HG02571 (cell line): ENCODE data around the gene HLA-DRB1.
"Not testable (repeated sequence)": the region's sequence is repeated elsewhere in the genome, so short reads cannot be mapped to it uniquely, and the experiment has no call there.

ENCODE experiments used
- ATAC-seq: cut with Tn5 transposase; IDR thresholded peaks from one replicate; pipeline ENCODE4 v1.9.1; 2021; ENCODE audit warnings: mild to moderate bottlenecking, moderate library complexity; ENCODE audit not compliant: unreplicated experiment

Gene HLA-DRB1

GRCh38 chr6:32562940-32563339, 26.7 kb downstream of the HLA-DRB1 start:
- no peak for ATAC-seq

DNA sequence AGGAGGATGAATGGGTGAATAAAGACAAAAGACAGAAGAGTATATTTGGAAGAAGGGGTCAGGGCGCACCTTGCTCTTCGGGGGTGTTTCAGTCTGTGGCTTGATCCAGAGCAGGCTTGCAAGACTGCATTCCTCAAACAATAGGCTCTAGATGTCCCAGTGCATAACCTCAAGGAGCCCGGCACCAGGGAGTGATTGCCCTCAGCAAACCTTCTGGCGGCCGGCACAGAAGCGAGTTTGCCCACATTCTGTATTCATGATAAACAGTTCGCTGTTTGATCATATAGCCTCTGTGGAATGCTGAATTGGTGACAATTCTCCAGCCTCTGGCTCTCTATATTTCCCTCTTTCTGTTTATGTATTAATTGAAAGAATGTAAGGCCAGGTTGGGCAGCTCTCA, 29.9 kb downstream of the HLA-DRB1 start:
- no peak for ATAC-seq

GRCh38 chr6:32558426-32559057, 31.1 kb downstream of the HLA-DRB1 start:
- no peak for ATAC-seq

GRCh38 chr6:32554116-32554965, 35.3 kb downstream of the HLA-DRB1 start:
- no peak for ATAC-seq

- no peak for ATAC-seq
Observed at GRCh38 chr6:32553037-32553742, 36.5 kb downstream of the HLA-DRB1 start.

DNA sequence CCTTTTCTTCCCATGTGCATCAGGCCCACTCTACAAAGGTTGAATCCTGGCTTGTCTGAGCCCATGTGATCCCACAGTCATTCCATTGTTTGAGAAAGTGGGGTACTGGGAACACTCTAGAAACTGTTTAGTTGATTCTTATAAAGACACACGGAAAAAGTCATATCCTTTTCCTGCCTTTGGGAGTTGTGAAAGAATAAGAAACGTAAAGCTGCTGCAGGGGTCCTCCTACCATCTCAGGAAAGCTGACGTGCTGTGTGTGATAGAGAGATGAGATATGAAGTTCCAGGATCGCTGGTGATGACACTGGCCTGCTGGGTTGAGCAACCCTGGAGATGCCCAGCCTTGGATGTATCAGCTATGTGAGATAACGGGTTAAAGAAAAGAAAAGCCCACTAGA, 38.2 kb downstream of the HLA-DRB1 start:
- no peak for ATAC-seq

GRCh38 chr6:32539839-32540238, 49.8 kb downstream of the HLA-DRB1 start:
- no peak for ATAC-seq

DNA sequence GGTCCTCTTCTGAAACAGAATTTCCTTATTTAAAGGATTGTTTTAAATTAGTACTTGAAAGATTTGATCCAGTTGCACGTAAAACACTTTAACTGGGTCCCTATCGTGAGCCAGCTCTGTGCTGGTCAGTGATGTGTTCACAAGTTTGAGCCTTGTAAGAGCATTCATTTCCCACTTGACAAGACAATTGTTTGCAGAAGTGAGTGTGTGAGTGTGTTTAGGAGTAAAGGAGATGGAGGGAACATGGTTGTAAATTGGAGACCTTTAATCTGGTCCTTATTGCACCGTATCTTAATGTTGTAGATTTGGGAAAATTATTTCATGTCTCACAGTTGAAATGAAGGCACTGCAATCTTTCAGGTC, 59.2 kb downstream of the HLA-DRB1 start:
- not testable (repeated sequence) for ATAC-seq

DNA sequence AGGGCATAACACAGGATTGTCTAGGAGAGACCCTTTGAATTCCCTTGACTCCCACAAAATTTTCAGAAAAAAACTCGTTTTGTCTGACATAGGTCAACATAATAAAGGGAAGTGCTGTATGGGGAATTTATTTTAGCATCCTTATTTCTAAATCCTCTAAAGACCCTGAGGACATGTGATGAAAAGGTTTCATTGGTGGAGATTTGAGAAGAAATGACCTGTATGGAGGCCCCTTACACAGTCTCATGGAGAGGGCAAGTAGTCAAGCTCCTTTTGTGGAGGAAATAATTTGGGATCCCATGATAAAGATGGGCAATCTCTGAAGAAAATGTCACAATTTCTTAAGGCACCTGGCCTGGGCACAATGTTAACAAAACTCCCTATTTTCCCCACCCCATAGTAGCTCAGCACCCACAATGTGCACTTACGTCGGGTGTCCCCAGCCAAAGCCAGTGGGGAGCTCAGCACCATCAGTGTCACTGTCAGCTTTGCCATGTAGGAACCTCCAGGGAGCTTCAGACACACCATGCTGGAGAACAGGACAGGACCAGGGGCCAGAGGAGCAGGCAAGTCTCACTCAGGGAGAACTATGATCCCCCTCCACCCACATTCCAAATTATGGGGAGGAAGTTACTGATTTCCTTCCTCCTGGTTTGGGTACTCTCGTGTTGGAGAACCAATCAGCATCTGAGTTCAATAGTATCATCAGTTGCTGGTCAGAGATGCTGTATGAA, 59.8 kb downstream of the HLA-DRB1 start, which contains the start of gene HLA-DRB5:
HLA-DRB5 (minus strand) TSS at position 591 of the 734 bp plus-strand sequence; CDS start at position 528, 63 bp downstream.
- ATAC-seq: no peak
